ENCODE data around the gene SEC23A. TPM values are rescaled to one million over a fixed set of nuclear protein-coding genes. Genes with fewer than 3 reads are reported as not detected.

SEC23A gene
- total and polyA plus RNA-seq, 2 of the 13 experiments (the other 11 are each of a cell fraction or from before 2014, with no cell fraction given), result 403 to 887 TPM

- TF ChIP-seq JARID2 (CRISPR knock-in tag; IDR thresholded peaks at IDR 0.05; ENCODE audit: insufficient replicate concordance), result no peak
- no peak for TF ChIP-seq MTA1 (CRISPR knock-in tag; IDR thresholded peaks at IDR 0.05; ENCODE audit: borderline replicate concordance)
- peak; percentile 12; the same call in 1 of the 2 replicates for TF ChIP-seq PITX1 (CRISPR knock-in tag; IDR thresholded peaks at IDR 0.05)
- no peak for TF ChIP-seq CCAR2 (optimal IDR thresholded peaks at IDR 0.05; ENCODE audit: low read depth, low read length)
- no peak for TF ChIP-seq ARID5B (CRISPR knock-in tag; IDR thresholded peaks at IDR 0.05)
- no peak for TF ChIP-seq ELF1 (CRISPR knock-in tag; IDR thresholded peaks at IDR 0.05)
- TF ChIP-seq ZBTB33 (CRISPR knock-in tag; IDR thresholded peaks at IDR 0.05), result peak; percentile 92
- TF ChIP-seq NR2F2 (IDR thresholded peaks at IDR 0.05; ENCODE audit: borderline replicate concordance, low read depth), result no peak
- no peak for TF ChIP-seq HOMEZ (CRISPR knock-in tag; IDR thresholded peaks at IDR 0.05; ENCODE audit: low read depth)
- TF ChIP-seq CBX1 (IDR thresholded peaks at IDR 0.05; ENCODE audit: low read depth), result peak; percentile 89
- no peak for TF ChIP-seq RARA (CRISPR knock-in tag; IDR thresholded peaks at IDR 0.05)
- TF ChIP-seq JUN (CRISPR knock-in tag; IDR thresholded peaks at IDR 0.05), result no peak
- no peak for TF ChIP-seq PAWR (CRISPR knock-in tag; IDR thresholded peaks at IDR 0.05; ENCODE audit: borderline replicate concordance)
- TF ChIP-seq MEF2D (CRISPR knock-in tag; IDR thresholded peaks at IDR 0.05), result 0 out of 2 replicates have a peak, but pooled peaks have one; percentile 24
- TF ChIP-seq FOXA1 (IDR thresholded peaks at IDR 0.05), result no peak
- no peak for TF ChIP-seq FOXA1 (CRISPR knock-in tag; IDR thresholded peaks at IDR 0.05)
- no peak for TF ChIP-seq REL (CRISPR knock-in tag; conservative IDR thresholded peaks at IDR 0.05)
- TF ChIP-seq DR1 (CRISPR knock-in tag; IDR thresholded peaks at IDR 0.05), result no peak
- no peak for TF ChIP-seq LBX2 (CRISPR knock-in tag; IDR thresholded peaks at IDR 0.05; ENCODE audit: borderline replicate concordance)
- TF ChIP-seq MEIS2 (CRISPR knock-in tag; IDR thresholded peaks at IDR 0.05), result no peak
- 0 out of 2 replicates have a peak, but pooled peaks have one; percentile 48 for TF ChIP-seq ZNF558 (CRISPR knock-in tag; IDR thresholded peaks at IDR 0.05; ENCODE audit: borderline replicate concordance)
- no peak for TF ChIP-seq CREB1 (IDR thresholded peaks at IDR 0.05)
- TF ChIP-seq CREB1 (CRISPR knock-in tag; IDR thresholded peaks at IDR 0.05), result no peak
- TF ChIP-seq FOXC1 (CRISPR knock-in tag; IDR thresholded peaks at IDR 0.05; ENCODE audit: borderline replicate concordance), result 0 out of 2 replicates have a peak, but pooled peaks have one; percentile 62
These were observed 47.1 kb downstream of the SEC23A start (continued) for GRCh38 chr14:39055786-39056474.
